HL-60 (cell line): ENCODE measurements around the gene FAM53B.

Experiments used
- DNase-seq, 2 experiments: peaks; one replicate each; pipeline ENCODE4 v3.0.0-alpha.2; 2010 to 2020; ENCODE audit warnings: low read depth in 1 of 2, low spot score in 1 of 2
- H3K27ac ChIP-seq: fragments of 250-450 bp; sonication (Bioruptor Pico); replicated peaks from 2 replicates; pipeline ENCODE4 v1.5.1; 2020; ENCODE audit warnings: mild to moderate bottlenecking, moderate library complexity
- H3K27me3 ChIP-seq: fragments of 250-450 bp; sonication (Bioruptor Pico); 2 replicates; pipeline ENCODE4 v1.5.1; 2021; ENCODE audit warnings: mild to moderate bottlenecking, moderate library complexity; ENCODE audit not compliant: insufficient read depth, poor library complexity, severe bottlenecking
- H3K4me3 ChIP-seq: replicated peaks from 2 replicates; pipeline ENCODE4 v1.5.1; 2011; ENCODE audit warnings: mild to moderate bottlenecking, control low read depth, low read length; ENCODE audit not compliant: insufficient read depth
- GABPA ChIP-seq: IDR thresholded peaks from 2 replicates; pipeline ENCODE4 v1.6.1; 2012; ENCODE audit warnings: low read depth
- POLR2AphosphoS5 ChIP-seq: IDR thresholded peaks from 2 replicates; pipeline ENCODE4 v1.6.1; 2012; ENCODE audit warnings: low read depth
- SPI1 ChIP-seq: IDR thresholded peaks from 2 replicates; pipeline ENCODE4 v1.6.1; 2012; ENCODE audit warnings: low read depth, mild to moderate bottlenecking, borderline replicate concordance
- TF ChIP-seq, protein P1 (sequence below): IDR thresholded peaks from one replicate; pipeline ENCODE4 v1.5.1; 2011; ENCODE audit warnings: low read length, control low read depth, inconsistent platforms; ENCODE audit not compliant: insufficient read depth
- TF ChIP-seq, protein P2 (sequence below): IDR thresholded peaks from 2 replicates; pipeline ENCODE4 v1.6.1; 2012; ENCODE audit warnings: low read depth; ENCODE audit not compliant: insufficient replicate concordance

Gene FAM53B

DNA sequence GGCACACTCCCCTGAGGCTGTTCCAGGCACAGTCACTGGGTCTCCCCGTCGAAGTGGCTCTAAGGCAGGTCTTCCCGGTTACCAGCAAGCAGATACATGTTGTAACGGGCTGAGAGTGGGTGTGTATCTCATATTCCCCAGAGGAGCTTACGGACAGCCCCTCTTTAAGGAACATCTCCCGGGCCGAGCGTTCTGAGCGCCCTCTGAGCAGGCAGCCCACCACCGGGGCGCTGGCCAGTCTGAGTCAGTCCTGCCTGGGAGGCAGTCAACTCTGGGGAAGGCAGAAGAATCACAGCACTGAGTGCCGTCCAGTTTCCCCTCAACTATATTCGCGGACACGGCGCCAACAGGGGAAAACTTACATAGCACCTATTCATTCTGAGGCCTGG is 165.2 kb downstream of the FAM53B start:
- TF ChIP-seq SPI1 (no peak), GABPA (no peak), POLR2AphosphoS5 (no peak)
- TF ChIP-seq, protein P1, sequence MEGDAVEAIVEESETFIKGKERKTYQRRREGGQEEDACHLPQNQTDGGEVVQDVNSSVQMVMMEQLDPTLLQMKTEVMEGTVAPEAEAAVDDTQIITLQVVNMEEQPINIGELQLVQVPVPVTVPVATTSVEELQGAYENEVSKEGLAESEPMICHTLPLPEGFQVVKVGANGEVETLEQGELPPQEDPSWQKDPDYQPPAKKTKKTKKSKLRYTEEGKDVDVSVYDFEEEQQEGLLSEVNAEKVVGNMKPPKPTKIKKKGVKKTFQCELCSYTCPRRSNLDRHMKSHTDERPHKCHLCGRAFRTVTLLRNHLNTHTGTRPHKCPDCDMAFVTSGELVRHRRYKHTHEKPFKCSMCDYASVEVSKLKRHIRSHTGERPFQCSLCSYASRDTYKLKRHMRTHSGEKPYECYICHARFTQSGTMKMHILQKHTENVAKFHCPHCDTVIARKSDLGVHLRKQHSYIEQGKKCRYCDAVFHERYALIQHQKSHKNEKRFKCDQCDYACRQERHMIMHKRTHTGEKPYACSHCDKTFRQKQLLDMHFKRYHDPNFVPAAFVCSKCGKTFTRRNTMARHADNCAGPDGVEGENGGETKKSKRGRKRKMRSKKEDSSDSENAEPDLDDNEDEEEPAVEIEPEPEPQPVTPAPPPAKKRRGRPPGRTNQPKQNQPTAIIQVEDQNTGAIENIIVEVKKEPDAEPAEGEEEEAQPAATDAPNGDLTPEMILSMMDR: no peak
- TF ChIP-seq, protein P2, sequence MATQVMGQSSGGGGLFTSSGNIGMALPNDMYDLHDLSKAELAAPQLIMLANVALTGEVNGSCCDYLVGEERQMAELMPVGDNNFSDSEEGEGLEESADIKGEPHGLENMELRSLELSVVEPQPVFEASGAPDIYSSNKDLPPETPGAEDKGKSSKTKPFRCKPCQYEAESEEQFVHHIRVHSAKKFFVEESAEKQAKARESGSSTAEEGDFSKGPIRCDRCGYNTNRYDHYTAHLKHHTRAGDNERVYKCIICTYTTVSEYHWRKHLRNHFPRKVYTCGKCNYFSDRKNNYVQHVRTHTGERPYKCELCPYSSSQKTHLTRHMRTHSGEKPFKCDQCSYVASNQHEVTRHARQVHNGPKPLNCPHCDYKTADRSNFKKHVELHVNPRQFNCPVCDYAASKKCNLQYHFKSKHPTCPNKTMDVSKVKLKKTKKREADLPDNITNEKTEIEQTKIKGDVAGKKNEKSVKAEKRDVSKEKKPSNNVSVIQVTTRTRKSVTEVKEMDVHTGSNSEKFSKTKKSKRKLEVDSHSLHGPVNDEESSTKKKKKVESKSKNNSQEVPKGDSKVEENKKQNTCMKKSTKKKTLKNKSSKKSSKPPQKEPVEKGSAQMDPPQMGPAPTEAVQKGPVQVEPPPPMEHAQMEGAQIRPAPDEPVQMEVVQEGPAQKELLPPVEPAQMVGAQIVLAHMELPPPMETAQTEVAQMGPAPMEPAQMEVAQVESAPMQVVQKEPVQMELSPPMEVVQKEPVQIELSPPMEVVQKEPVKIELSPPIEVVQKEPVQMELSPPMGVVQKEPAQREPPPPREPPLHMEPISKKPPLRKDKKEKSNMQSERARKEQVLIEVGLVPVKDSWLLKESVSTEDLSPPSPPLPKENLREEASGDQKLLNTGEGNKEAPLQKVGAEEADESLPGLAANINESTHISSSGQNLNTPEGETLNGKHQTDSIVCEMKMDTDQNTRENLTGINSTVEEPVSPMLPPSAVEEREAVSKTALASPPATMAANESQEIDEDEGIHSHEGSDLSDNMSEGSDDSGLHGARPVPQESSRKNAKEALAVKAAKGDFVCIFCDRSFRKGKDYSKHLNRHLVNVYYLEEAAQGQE: no peak
- no peak for DNase-seq

DNA sequence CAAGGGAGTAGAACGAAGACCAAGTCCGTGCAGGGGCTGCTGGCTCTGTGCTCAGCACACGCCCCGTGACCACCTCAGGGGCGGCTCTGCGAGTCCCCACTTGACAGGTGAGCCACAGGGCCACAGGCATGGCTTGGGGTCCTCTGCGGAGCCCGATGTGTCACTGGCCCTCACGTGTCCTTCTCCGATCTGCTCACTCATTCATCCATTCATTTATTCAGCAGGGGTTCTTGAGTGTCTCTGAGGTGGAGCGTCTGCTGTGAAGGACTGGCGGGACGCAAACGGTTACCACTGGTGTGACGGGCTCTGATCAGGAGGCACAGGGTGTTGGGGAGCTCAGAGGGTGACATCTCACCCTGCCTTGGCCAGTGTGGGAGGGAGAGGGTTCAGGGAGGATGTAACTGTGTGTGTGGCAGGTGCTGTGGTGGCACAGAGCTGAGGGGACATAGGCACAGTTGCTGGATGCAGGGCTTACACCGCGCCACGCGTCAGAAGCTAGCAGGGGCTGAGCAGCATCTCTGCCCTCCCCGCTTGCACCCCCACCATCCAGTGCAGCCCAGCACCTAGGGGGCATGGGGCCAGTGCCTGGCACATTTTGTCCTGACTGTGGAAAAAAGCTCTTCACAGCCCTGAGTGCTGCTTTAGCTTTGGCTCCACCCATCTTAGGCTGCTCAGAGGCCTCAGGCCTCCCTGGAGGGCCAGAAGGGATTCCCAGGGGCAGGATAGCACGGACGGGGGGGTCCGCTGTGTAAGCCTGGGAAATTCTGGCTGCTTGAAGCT is 165.8 kb downstream of the FAM53B start:
- no peak for DNase-seq
- TF ChIP-seq POLR2AphosphoS5: no peak
- TF ChIP-seq, protein P1: no peak
- no peak for TF ChIP-seq SPI1
- TF ChIP-seq, protein P2: no peak
- no peak for TF ChIP-seq GABPA
- Histone ChIP-seq H3K4me3 (no peak overlapping the region), H3K27me3 (no peaks in the 10 kb centered on the region), H3K27ac (no peak overlapping the region)

More for the DNA sequence above, 165.2 kb downstream of the FAM53B start:
- no peaks in the 10 kb centered on the region for H3K27me3 ChIP-seq
- no peak overlapping the region for H3K27ac ChIP-seq
- no peak overlapping the region for H3K4me3 ChIP-seq

GRCh38 chr10:124577651-124578050 is 166.5 kb downstream of the FAM53B start:
- DNase-seq: no peak
- TF ChIP-seq SPI1: no peak
- TF ChIP-seq, protein P1: no peak
- TF ChIP-seq, protein P2: no peak
- TF ChIP-seq GABPA: no peak
- no peak for TF ChIP-seq POLR2AphosphoS5
- Histone ChIP-seq H3K27ac (no peak overlapping the region), H3K4me3 (no peak overlapping the region), H3K27me3 (no peaks in the 10 kb centered on the region)
